WTC11 (cell line): ENCODE measurements around the gene SSTR5. TPM values are rescaled to one million over a fixed set of nuclear protein-coding genes. Genes with fewer than 3 reads are reported as not detected.

Experiments
- ATAC-seq: fragments of 200-7000 bp; cut with Tn5 transposase; 2 replicates; pipeline ENCODE4 v1.10.0; 2021; ENCODE audit warnings: mild to moderate bottlenecking, moderate library complexity
- CTCF ChIA-PET: fragments of 300-600 bp; sonication (Branson Sonifier 250); formaldehyde crosslinking; loops from one replicate; lab custom pipeline; 2021; ENCODE audit warnings: antibody characterized with exemption; lab: Charles Lee
- POLR2A ChIA-PET: fragments of 350-600 bp; sonication (Branson Sonifier 250); formaldehyde crosslinking; loops from one replicate; lab custom pipeline; 2021; ENCODE audit warnings: antibody characterized with exemption; lab: Charles Lee
- DNase-seq: peaks from one replicate; pipeline ENCODE4 v3.0.0; 2021; ENCODE audit warnings: low spot score
- H3K27ac Mint-ChIP-seq: 2 replicates; pipeline ENCODE4 v1.8.0; 2021; ENCODE audit warnings: mixed read lengths
- H3K27me3 Mint-ChIP-seq: 2 replicates; pipeline ENCODE4 v1.8.0; 2021; ENCODE audit warnings: low read depth, mild to moderate bottlenecking, moderate library complexity, mixed read lengths
- H3K36me3 Mint-ChIP-seq: 2 replicates; pipeline ENCODE4 v1.8.0; 2021; ENCODE audit warnings: mixed read lengths
- H3K4me1 Mint-ChIP-seq: 2 replicates; pipeline ENCODE4 v1.8.0; 2022; ENCODE audit warnings: mixed read lengths
- H3K4me3 Mint-ChIP-seq: 2 replicates; pipeline ENCODE4 v1.8.0; 2021; ENCODE audit warnings: mild to moderate bottlenecking, moderate library complexity, mixed read lengths
- H3K9me3 Mint-ChIP-seq: 2 replicates; pipeline ENCODE4 v1.8.0; 2021; ENCODE audit warnings: mixed read lengths
- ATF2 ChIP-seq: sonication (generic); formaldehyde crosslinking; IDR thresholded peaks from 2 replicates; pipeline ENCODE4 v1.8.1; 2022; ENCODE audit warnings: low read depth, missing genetic modification reagents, borderline replicate concordance
- CTCF ChIP-seq: fragments of 200-600 bp; IDR thresholded peaks from 2 replicates; pipeline ENCODE4 v1.8.0; 2022; ENCODE audit warnings: antibody characterized with exemption
- EMX1 ChIP-seq: fragments of 250-450 bp; sonication (Bioruptor Pico); IDR thresholded peaks from 2 replicates; pipeline ENCODE4 v1.8.0; 2021; ENCODE audit warnings: mild to moderate bottlenecking
- FOXP1 ChIP-seq: sonication (generic); formaldehyde crosslinking; IDR thresholded peaks from 2 replicates; pipeline ENCODE4 v1.8.0; 2022; ENCODE audit warnings: missing genetic modification reagents, mild to moderate bottlenecking, moderate library complexity, borderline replicate concordance
- HMGA2 ChIP-seq: fragments of 250-450 bp; sonication (Bioruptor Pico); IDR thresholded peaks from 2 replicates; pipeline ENCODE4 v1.4.0; 2021; ENCODE audit warnings: mild to moderate bottlenecking, moderate library complexity
- JUN ChIP-seq: sonication (generic); formaldehyde crosslinking; IDR thresholded peaks from 2 replicates; pipeline ENCODE4 v1.8.0; 2023; ENCODE audit warnings: mild to moderate bottlenecking, missing genetic modification reagents
- NR3C1 ChIP-seq: sonication (generic); formaldehyde crosslinking; conservative IDR thresholded peaks from 2 replicates; pipeline ENCODE4 v1.8.1; 2023; ENCODE audit warnings: low read depth, mild to moderate bottlenecking, missing genetic modification reagents
- SP1 ChIP-seq: sonication (generic); formaldehyde crosslinking; conservative IDR thresholded peaks from 2 replicates; pipeline ENCODE4 v1.8.1; 2022; ENCODE audit warnings: missing genetic modification reagents
- ZNF121 ChIP-seq: sonication (generic); formaldehyde crosslinking; IDR thresholded peaks from 2 replicates; pipeline ENCODE4 v1.8.0; 2023; ENCODE audit warnings: missing genetic modification reagents
- ZNF423 ChIP-seq: fragments of 250-450 bp; sonication (Bioruptor Pico); IDR thresholded peaks from 2 replicates; pipeline ENCODE4 v2.1.2; 2022; ENCODE audit warnings: mild to moderate bottlenecking, moderate library complexity
- ZNF512 ChIP-seq: sonication (generic); formaldehyde crosslinking; IDR thresholded peaks from 2 replicates; pipeline ENCODE4 v1.8.1; 2022; ENCODE audit warnings: missing genetic modification reagents, borderline replicate concordance
- total RNA-seq: library from RNA; stranded (reverse); gene quantifications from 3 replicates; pipeline ENCODE4 v1.2.3, GENCODE V29; 2021

Gene SSTR5
- total RNA-seq, 1 experiment from 2014 or later: 0.61 TPM

- no peaks in the 10 kb centered on the region for H3K9me3 Mint-ChIP-seq
- TF ChIP-seq ZNF423 (peak; percentile 59), HMGA2 (no peak), ZNF512 (no peak)
- H3K4me1 Mint-ChIP-seq: peaks cover 5% of the 10 kb centered on the region
- no peaks in the 10 kb centered on the region for H3K36me3 Mint-ChIP-seq
- peak overlapping the region; percentile 55 for H3K4me3 Mint-ChIP-seq
- no peak for ATAC-seq
- no peak overlapping the region for H3K27ac Mint-ChIP-seq
- ChIA-PET POLR2A (no interaction called here), CTCF (interaction anchor here (3.2 to 9.0 kb wide), 2 partner anchors 15 to 32 kb away, joined by 18 to 97 read pairs; no protein-coding TSS in a partner anchor)
- peaks cover 6% of the 10 kb centered on the region; the same call in 1 of the 2 replicates for H3K27me3 Mint-ChIP-seq
- DNase-seq: no peak
These were observed 854 bp upstream of the SSTR5 start for GRCh38 chr16:1071561-1072225.

GRCh38 chr16:1073262-1073558 lies 663 bp downstream of the SSTR5 start:
- Mint-ChIP-seq H3K36me3 (no peaks in the 10 kb centered on the region), H3K27ac (no peak overlapping the region), H3K4me3 (peak overlapping the region; percentile 14; the same call in 1 of the 2 replicates), H3K9me3 (no peaks in the 10 kb centered on the region), H3K4me1 (peaks cover 7% of the 10 kb centered on the region), H3K27me3 (peaks cover 6% of the 10 kb centered on the region; the same call in 1 of the 2 replicates)
- POLR2A ChIA-PET: no interaction called here
- DNase-seq (no peak), ATAC-seq (no peak)
- TF ChIP-seq ATF2 (CRISPR knock-in tag) (no peak), EMX1 (CRISPR knock-in tag) (no peak), NR3C1 (CRISPR knock-in tag) (no peak)
- CTCF ChIA-PET: interaction anchor here (2.3 to 9.0 kb wide), 2 partner anchors 16 to 27 kb away, joined by 13 to 97 read pairs; no protein-coding TSS in a partner anchor

GRCh38 chr16:1073566-1074378 lies 1.2 kb downstream of the SSTR5 start:
- ChIA-PET CTCF (interaction anchor here (0.6 to 9.0 kb wide), 10 partner anchors 9 to 346 kb away, joined by 3 to 97 read pairs (median 6); no protein-coding TSS in a partner anchor), POLR2A (interaction anchor here (0.6 kb wide), 1 partner anchor 262 kb away, joined by 4 read pairs; no protein-coding TSS in a partner anchor)
- Mint-ChIP-seq H3K9me3 (no peaks in the 10 kb centered on the region), H3K4me1 (peaks cover 7% of the 10 kb centered on the region), H3K27me3 (peaks cover 6% of the 10 kb centered on the region; the same call in 1 of the 2 replicates), H3K27ac (no peak overlapping the region), H3K36me3 (no peaks in the 10 kb centered on the region), H3K4me3 (0 out of 2 replicates have a peak overlapping the region, but pooled peaks have one; percentile 14)
- DNase-seq (peak; percentile 52), ATAC-seq (peak; percentile 52)
- TF ChIP-seq CTCF (peak; percentile 30; the same call in 1 of the 2 replicates), FOXP1 (CRISPR knock-in tag) (no peak)

GRCh38 chr16:1074379-1074649 lies 1.8 kb downstream of the SSTR5 start:
- H3K4me1 Mint-ChIP-seq: peaks cover 7% of the 10 kb centered on the region

More at GRCh38 chr16:1074379-1074649, 1.8 kb downstream of the SSTR5 start:
- Mint-ChIP-seq H3K4me3 (no peak overlapping the region), H3K9me3 (no peaks in the 10 kb centered on the region), H3K27me3 (peaks cover 6% of the 10 kb centered on the region; the same call in 1 of the 2 replicates)
- no peak for DNase-seq
- no peak for TF ChIP-seq JUN (CRISPR knock-in tag)
- no peak for TF ChIP-seq SP1 (CRISPR knock-in tag)
- TF ChIP-seq ZNF121 (CRISPR knock-in tag): no peak
- TF ChIP-seq, all 79 proteins: peak for 0
- no peak overlapping the region for H3K27ac Mint-ChIP-seq
- ChIA-PET POLR2A (interaction anchor here (0.6 kb wide), 1 partner anchor 263 kb away, joined by 4 read pairs; no protein-coding TSS in a partner anchor), CTCF (interaction anchor here (0.6 to 9.0 kb wide), 10 partner anchors 10 to 346 kb away, joined by 3 to 97 read pairs (median 6); no protein-coding TSS in a partner anchor)
- H3K36me3 Mint-ChIP-seq: no peaks in the 10 kb centered on the region
- ATAC-seq: no peak
